Gastrocnemius medialis (tissue), 4 donors: ENCODE data around the gene CMTR1.

Experiments
- POLR2A ChIP-seq, 2 donors: fragments of 450-650 bp; IDR thresholded peaks; one replicate each; pipeline ENCODE4 v1.6.1; 2017; ENCODE audit warnings: antibody characterized with exemption in 2 of 2, mild to moderate bottlenecking in 2 of 2, moderate library complexity in 2 of 2
- TF ChIP-seq, protein P1 (sequence below), 5 experiments: fragments of 450-650 bp in 3 of 5; fragments of 200-600 bp in 2 of 5; sonication (generic) in 2 of 5; IDR thresholded peaks in 4 of 5; conservative IDR thresholded peaks in 1 of 5; 1 replicate in 4 of 5; 2 replicates in 1 of 5; pipeline ENCODE4 v1.5.1; 2016 to 2019; ENCODE audit warnings: antibody characterized with exemption in 5 of 5, mild to moderate bottlenecking in 3 of 5, moderate library complexity in 3 of 5

DNA sequence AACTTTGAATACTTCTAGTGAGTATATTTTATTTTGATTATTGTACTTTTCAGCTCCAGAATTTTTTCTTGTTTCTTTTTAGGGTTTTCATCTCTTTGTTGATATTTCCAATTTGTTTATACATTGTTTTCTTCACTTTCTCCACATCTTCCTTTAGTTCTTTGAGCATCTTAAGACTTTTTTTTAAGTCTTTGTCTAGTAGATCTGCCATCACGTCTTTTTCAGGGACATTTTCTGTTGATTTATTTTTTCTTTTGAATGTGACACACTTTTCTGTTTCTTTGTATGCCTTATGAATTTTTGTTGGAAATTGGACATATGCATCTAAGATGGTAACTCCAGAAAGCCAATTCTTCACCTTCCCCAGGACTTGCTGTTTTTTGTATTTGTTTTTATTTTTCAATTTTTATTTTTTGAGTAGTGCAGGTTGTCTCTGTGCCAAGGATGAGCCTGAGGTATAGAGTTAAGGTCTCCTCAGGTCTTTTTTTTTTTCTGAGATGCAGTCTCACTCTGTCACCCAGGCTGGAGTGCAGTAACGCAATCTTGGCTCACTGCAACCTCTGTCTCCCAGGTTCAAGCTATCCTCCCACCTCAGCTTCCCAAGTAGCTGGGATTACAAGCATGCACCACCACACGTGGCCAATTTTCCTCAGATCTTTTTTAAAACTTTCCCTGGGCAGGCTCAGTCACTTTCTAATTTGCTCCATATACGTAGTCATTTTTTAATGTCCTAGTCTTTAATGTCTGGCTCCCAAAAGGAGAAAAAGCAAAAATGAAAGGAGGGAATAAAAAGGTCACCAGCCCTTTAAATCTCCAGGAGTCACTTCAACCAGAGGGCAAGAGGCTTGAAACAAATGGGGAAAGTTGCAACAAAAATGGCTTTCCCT is 6.7 kb upstream of the CMTR1 start:
- TF ChIP-seq, protein P1, sequence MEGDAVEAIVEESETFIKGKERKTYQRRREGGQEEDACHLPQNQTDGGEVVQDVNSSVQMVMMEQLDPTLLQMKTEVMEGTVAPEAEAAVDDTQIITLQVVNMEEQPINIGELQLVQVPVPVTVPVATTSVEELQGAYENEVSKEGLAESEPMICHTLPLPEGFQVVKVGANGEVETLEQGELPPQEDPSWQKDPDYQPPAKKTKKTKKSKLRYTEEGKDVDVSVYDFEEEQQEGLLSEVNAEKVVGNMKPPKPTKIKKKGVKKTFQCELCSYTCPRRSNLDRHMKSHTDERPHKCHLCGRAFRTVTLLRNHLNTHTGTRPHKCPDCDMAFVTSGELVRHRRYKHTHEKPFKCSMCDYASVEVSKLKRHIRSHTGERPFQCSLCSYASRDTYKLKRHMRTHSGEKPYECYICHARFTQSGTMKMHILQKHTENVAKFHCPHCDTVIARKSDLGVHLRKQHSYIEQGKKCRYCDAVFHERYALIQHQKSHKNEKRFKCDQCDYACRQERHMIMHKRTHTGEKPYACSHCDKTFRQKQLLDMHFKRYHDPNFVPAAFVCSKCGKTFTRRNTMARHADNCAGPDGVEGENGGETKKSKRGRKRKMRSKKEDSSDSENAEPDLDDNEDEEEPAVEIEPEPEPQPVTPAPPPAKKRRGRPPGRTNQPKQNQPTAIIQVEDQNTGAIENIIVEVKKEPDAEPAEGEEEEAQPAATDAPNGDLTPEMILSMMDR (IDR thresholded peaks at IDR 0.05 in 4 of 5, conservative IDR thresholded peaks at IDR 0.05 in 1 of 5): no peak
- no peak for TF ChIP-seq POLR2A (IDR thresholded peaks at IDR 0.05)
